ENCODE data around the gene RGPD8. TPM values are rescaled to one million over a fixed set of nuclear protein-coding genes. Genes with fewer than 3 reads are reported as not detected.

The RGPD8 gene
- polyA plus RNA-seq, 1 donor = 4.7 TPM

- no peak for DNase-seq
These were observed 97.8 kb downstream of the RGPD8 start for GRCh38 chr2:112335600-112335999.

DNA sequence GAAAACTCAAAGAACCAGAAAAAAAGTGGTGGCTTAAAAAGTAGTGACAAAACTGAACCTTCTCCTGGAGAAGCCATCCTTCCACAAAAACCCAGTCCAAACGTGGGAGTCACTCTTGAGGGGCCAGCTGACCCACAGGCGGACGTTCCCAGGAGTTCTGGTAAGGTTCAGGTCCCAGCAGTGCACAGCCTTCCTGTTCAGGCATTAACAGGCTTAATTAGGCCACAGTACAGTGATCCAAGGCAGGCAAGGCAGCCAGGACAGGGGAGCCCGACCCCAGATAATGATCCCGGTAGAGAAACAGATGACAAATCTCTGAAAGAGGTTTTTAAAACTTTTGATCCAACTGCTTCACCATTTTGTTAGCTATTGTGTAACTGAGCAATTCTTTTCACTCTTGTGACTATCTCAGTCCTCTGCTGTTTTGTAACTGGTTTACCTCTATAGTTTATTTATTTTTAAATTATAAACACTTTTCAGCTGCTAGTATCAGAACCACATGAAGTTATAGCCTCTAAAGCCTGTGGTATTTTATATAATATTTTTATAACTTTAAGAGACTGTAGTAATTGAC is 101.2 kb downstream of the RGPD8 start:
- DNase-seq = no peak

GRCh38 chr2:112322919-112323318 is 110.5 kb downstream of the RGPD8 start:
- DNase-seq = no peak

GRCh38 chr2:112321375-112322320 is 111.8 kb downstream of the RGPD8 start:
- no peak for DNase-seq

Other genes with a start within 250 kb of the RGPD8 start
- gene ZC3H8, start 178.6 kb downstream of the RGPD8 start, polyA plus RNA-seq (ENCODE audit: insufficient read length) = 28.7 TPM
- gene ZC3H6, start 158.0 kb downstream of the RGPD8 start, polyA plus RNA-seq (ENCODE audit: insufficient read length) = 9.9 TPM
- gene TTL, start 48.5 kb upstream of the RGPD8 start, polyA plus RNA-seq (ENCODE audit: insufficient read length) = 50.5 TPM
- gene POLR1B, start 108.8 kb upstream of the RGPD8 start, polyA plus RNA-seq (ENCODE audit: insufficient read length) = 37.3 TPM
- 20.3 TPM for gene CHCHD5, start 151.0 kb upstream of the RGPD8 start, polyA plus RNA-seq (ENCODE audit: insufficient read length)
- gene SLC20A1, start 212.3 kb upstream of the RGPD8 start, polyA plus RNA-seq (ENCODE audit: insufficient read length) = 64.8 TPM